ENCODE results near the gene SYTL3. TPM values are rescaled to one million over a fixed set of nuclear protein-coding genes. Genes with fewer than 3 reads are reported as not detected.
"Not testable (repeated sequence)": the region's sequence is repeated elsewhere in the genome, so short reads cannot be mapped to it uniquely, and the experiment has no call there.

SYTL3 gene
- total and polyA plus RNA-seq, 11 donors = 4.0 to 14.6 (median 8.2) TPM

- no peaks in the 10 kb centered on the region for H3K27me3 ChIP-seq
- TF ChIP-seq, protein P1, sequence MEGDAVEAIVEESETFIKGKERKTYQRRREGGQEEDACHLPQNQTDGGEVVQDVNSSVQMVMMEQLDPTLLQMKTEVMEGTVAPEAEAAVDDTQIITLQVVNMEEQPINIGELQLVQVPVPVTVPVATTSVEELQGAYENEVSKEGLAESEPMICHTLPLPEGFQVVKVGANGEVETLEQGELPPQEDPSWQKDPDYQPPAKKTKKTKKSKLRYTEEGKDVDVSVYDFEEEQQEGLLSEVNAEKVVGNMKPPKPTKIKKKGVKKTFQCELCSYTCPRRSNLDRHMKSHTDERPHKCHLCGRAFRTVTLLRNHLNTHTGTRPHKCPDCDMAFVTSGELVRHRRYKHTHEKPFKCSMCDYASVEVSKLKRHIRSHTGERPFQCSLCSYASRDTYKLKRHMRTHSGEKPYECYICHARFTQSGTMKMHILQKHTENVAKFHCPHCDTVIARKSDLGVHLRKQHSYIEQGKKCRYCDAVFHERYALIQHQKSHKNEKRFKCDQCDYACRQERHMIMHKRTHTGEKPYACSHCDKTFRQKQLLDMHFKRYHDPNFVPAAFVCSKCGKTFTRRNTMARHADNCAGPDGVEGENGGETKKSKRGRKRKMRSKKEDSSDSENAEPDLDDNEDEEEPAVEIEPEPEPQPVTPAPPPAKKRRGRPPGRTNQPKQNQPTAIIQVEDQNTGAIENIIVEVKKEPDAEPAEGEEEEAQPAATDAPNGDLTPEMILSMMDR (IDR thresholded peaks at IDR 0.05) = peak in 9 of 12 donors; percentile 22 to 53 (median 37)
- no peak for TF ChIP-seq POLR2A (IDR thresholded peaks at IDR 0.05)
- H3K36me3 ChIP-seq = peaks cover 0 to 88% (median 28%) of the 10 kb centered on the region in 9 donors
- intact Hi-C loops (cut with DNase I) = loop anchor here in 7 of 10 donors (1.0 to 10.0 kb wide), 5 partner anchors 55 to 63 kb away; no protein-coding TSS in a partner anchor
- DNase-seq (peak in 1 of 5 donors; percentile 63), ATAC-seq (peak in 3 of 4 donors; percentile 49 to 53 (median 49))
- H3K4me3 ChIP-seq = no peak overlapping the region
- no peak overlapping the region for H3K27ac ChIP-seq
- H3K4me1 ChIP-seq = peaks cover 0 to 38% (median 20%) of the 10 kb centered on the region in 12 donors
- WGBS, 4 donors = 83 to 90% (median 85%) methylated on average over 18 to 20 of the region's 20 CpGs
- no peaks in the 10 kb centered on the region for H3K9me3 ChIP-seq
These were observed 20.3 kb upstream of the SYTL3 start for GRCh38 chr6:158629367-158630221.

- DNase-seq (peak in 4 of 5 donors; percentile 56 to 79 (median 71)), ATAC-seq (peak in 3 of 4 donors; percentile 45 to 47 (median 45))
- Histone ChIP-seq H3K9me3 (no peaks in the 10 kb centered on the region), H3K4me3 (peak overlapping the region in 2 of 12 donors; percentile 0 to 30), H3K36me3 (peaks cover 0 to 90% (median 37%) of the 10 kb centered on the region in 9 donors), H3K27ac (peak overlapping the region; percentile 24 to 88 (median 74)), H3K27me3 (no peaks in the 10 kb centered on the region), H3K4me1 (peaks cover 0 to 38% (median 20%) of the 10 kb centered on the region in 12 donors)
- TF ChIP-seq, protein P1 (IDR thresholded peaks at IDR 0.05) = peak in 1 of 12 donors; percentile 8
- no peak for TF ChIP-seq POLR2A (IDR thresholded peaks at IDR 0.05)
- WGBS, 4 donors = 55 to 69% (median 59%) methylated on average over 17 to 19 of the region's 19 CpGs
- intact Hi-C loops (cut with DNase I) = loop anchor here in 3 of 10 donors (2.0 to 10.0 kb wide), 3 partner anchors 54 to 61 kb away; no protein-coding TSS in a partner anchor
These were observed 18.8 kb upstream of the SYTL3 start for GRCh38 chr6:158630938-158631616.

- Histone ChIP-seq H3K4me1 (peaks cover 0 to 38% (median 20%) of the 10 kb centered on the region in 12 donors), H3K36me3 (peaks cover 0 to 90% (median 40%) of the 10 kb centered on the region in 9 donors), H3K4me3 (peak overlapping the region in 4 of 12 donors; percentile 0 to 30 (median 22)), H3K27me3 (no peaks in the 10 kb centered on the region), H3K9me3 (no peaks in the 10 kb centered on the region), H3K27ac (peak overlapping the region; percentile 24 to 88 (median 74))
- ATAC-seq (peak; percentile 89 to 91 (median 90)), DNase-seq (peak; percentile 81 to 89 (median 86))
- 19 to 35% (median 25%) methylated on average over 19 of the region's 19 CpGs for WGBS, 4 donors
- TF ChIP-seq, protein P1 (IDR thresholded peaks at IDR 0.05) = no peak
- TF ChIP-seq POLR2A (IDR thresholded peaks at IDR 0.05) = no peak
- intact Hi-C loops (cut with DNase I) = loop anchor here in 3 of 10 donors (2.0 to 10.0 kb wide), 3 partner anchors 53 to 60 kb away; no protein-coding TSS in a partner anchor
These were observed 17.9 kb upstream of the SYTL3 start for GRCh38 chr6:158631678-158632537.

GRCh38 chr6:158632538-158633119, 17.2 kb upstream of the SYTL3 start:
- Histone ChIP-seq H3K27ac (peak overlapping the region in 11 of 12 donors; percentile 56 to 88 (median 76)), H3K4me1 (peaks cover 0 to 30% (median 20%) of the 10 kb centered on the region in 12 donors), H3K36me3 (peaks cover 0 to 90% (median 46%) of the 10 kb centered on the region in 9 donors)
- H3K4me3 ChIP-seq, ATAC-seq, H3K9me3 ChIP-seq, DNase-seq, H3K27me3 ChIP-seq: not testable (repeated sequence)
- intact Hi-C loops (cut with DNase I) = loop anchor here in 2 of 10 donors (5.0 to 10.0 kb wide), 2 partner anchors 52 to 60 kb away; no protein-coding TSS in a partner anchor
- 94 to 98% (median 96%) methylated on average over 3 of the region's 3 CpGs for WGBS, 4 donors
